ENCODE results near the gene C1QTNF5. TPM values are rescaled to one million over a fixed set of nuclear protein-coding genes. Genes with fewer than 3 reads are reported as not detected.

C1QTNF5 gene
- total RNA-seq, 1 donor = 5.3 TPM

GRCh38 chr11:119372260-119373058 is 31.8 kb upstream of the C1QTNF5 start:
- no peak for DNase-seq (ENCODE audit: low read depth)
- no peak overlapping the region for H3K4me3 ChIP-seq (ENCODE audit: low read depth, low read length)
- TF ChIP-seq, protein P1, sequence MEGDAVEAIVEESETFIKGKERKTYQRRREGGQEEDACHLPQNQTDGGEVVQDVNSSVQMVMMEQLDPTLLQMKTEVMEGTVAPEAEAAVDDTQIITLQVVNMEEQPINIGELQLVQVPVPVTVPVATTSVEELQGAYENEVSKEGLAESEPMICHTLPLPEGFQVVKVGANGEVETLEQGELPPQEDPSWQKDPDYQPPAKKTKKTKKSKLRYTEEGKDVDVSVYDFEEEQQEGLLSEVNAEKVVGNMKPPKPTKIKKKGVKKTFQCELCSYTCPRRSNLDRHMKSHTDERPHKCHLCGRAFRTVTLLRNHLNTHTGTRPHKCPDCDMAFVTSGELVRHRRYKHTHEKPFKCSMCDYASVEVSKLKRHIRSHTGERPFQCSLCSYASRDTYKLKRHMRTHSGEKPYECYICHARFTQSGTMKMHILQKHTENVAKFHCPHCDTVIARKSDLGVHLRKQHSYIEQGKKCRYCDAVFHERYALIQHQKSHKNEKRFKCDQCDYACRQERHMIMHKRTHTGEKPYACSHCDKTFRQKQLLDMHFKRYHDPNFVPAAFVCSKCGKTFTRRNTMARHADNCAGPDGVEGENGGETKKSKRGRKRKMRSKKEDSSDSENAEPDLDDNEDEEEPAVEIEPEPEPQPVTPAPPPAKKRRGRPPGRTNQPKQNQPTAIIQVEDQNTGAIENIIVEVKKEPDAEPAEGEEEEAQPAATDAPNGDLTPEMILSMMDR (IDR thresholded peaks at IDR 0.05; ENCODE audit: insufficient read depth, low read length) = no peak

- TF ChIP-seq, protein P1 (IDR thresholded peaks at IDR 0.05; ENCODE audit: insufficient read depth, low read length) = no peak
- DNase-seq (ENCODE audit: low read depth) = no peak
- H3K4me3 ChIP-seq (ENCODE audit: low read depth, low read length) = no peak overlapping the region
Observed at GRCh38 chr11:119371778-119372182, 31.1 kb upstream of the C1QTNF5 start.

GRCh38 chr11:119371067-119371601 is 30.5 kb upstream of the C1QTNF5 start:
- TF ChIP-seq, protein P1 (IDR thresholded peaks at IDR 0.05; ENCODE audit: insufficient read depth, low read length) = no peak
- no peak for DNase-seq (ENCODE audit: low read depth)
- no peak overlapping the region for H3K4me3 ChIP-seq (ENCODE audit: low read depth, low read length)

GRCh38 chr11:119370486-119371046 is 29.9 kb upstream of the C1QTNF5 start:
- H3K4me3 ChIP-seq (ENCODE audit: low read depth, low read length) = no peak overlapping the region
- TF ChIP-seq, protein P1 (IDR thresholded peaks at IDR 0.05; ENCODE audit: insufficient read depth, low read length) = no peak
- peak; percentile 26 for DNase-seq (ENCODE audit: low read depth)

GRCh38 chr11:119369132-119369925 is 28.6 kb upstream of the C1QTNF5 start:
- TF ChIP-seq, protein P1 (IDR thresholded peaks at IDR 0.05; ENCODE audit: insufficient read depth, low read length) = no peak
- H3K4me3 ChIP-seq (ENCODE audit: low read depth, low read length) = no peak overlapping the region
- no peak for DNase-seq (ENCODE audit: low read depth)

GRCh38 chr11:119368121-119369034 is 27.7 kb upstream of the C1QTNF5 start:
- TF ChIP-seq, protein P1 (IDR thresholded peaks at IDR 0.05; ENCODE audit: insufficient read depth, low read length) = no peak
- no peak overlapping the region for H3K4me3 ChIP-seq (ENCODE audit: low read depth, low read length)
- peak; percentile 71 for DNase-seq (ENCODE audit: low read depth)
